Neural progenitor cell (in vitro differentiated cells): Measurements from ENCODE around the gene THBS4. TPM values are rescaled to one million over a fixed set of nuclear protein-coding genes. Genes with fewer than 3 reads are reported as not detected.
"Not testable (repeated sequence)": the region's sequence is repeated elsewhere in the genome, so short reads cannot be mapped to it uniquely, and the experiment has no call there.

Experiments
- DNase-seq: peaks from one replicate; pipeline ENCODE4 v3.0.0-alpha.2; 2016; ENCODE audit warnings: low spot score
- H2AFZ ChIP-seq: fragments of 200-600 bp; sonication (generic); replicated peaks from 2 replicates; pipeline ENCODE4 v1.6.1; 2016; ENCODE audit warnings: antibody characterized with exemption
- H3F3A ChIP-seq: fragments of 200-600 bp; sonication (generic); 2 replicates; pipeline ENCODE4 v1.6.1; 2016; ENCODE audit warnings: antibody characterized with exemption, low read depth
- H3K27ac ChIP-seq: fragments of 200-600 bp; sonication (generic); 2 replicates; pipeline ENCODE4 v1.5.1; 2016; ENCODE audit warnings: mild to moderate bottlenecking
- H3K27me3 ChIP-seq: fragments of 200-600 bp; sonication (generic); 2 replicates; pipeline ENCODE4 v1.6.1; 2016; ENCODE audit warnings: mild to moderate bottlenecking, moderate library complexity
- H3K36me3 ChIP-seq: fragments of 200-600 bp; sonication (generic); 2 replicates; pipeline ENCODE4 v1.5.1; 2016
- H3K4me1 ChIP-seq: fragments of 200-600 bp; sonication (generic); 2 replicates; pipeline ENCODE4 v1.6.1; 2016; ENCODE audit warnings: mixed run types
- H3K4me2 ChIP-seq: fragments of 200-600 bp; sonication (generic); 2 replicates; pipeline ENCODE4 v1.6.1; 2016
- H3K4me3 ChIP-seq: fragments of 200-600 bp; sonication (generic); 2 replicates; pipeline ENCODE4 v1.5.1; 2016
- H3K79me2 ChIP-seq: fragments of 200-600 bp; sonication (generic); 2 replicates; pipeline ENCODE4 v1.6.1; 2016; ENCODE audit warnings: low read depth
- H3K9ac ChIP-seq: fragments of 200-600 bp; sonication (generic); 2 replicates; pipeline ENCODE4 v1.6.1; 2016
- H3K9me3 ChIP-seq: fragments of 200-600 bp; sonication (generic); 2 replicates; pipeline ENCODE4 v1.5.1; 2016; ENCODE audit warnings: low read depth
- H4K20me1 ChIP-seq: fragments of 200-600 bp; sonication (generic); 2 replicates; pipeline ENCODE4 v1.6.1; 2016; ENCODE audit warnings: low read depth
- H3K27ac Mint-ChIP-seq: 3 replicates; pipeline ENCODE4 v1.8.0; 2021; ENCODE audit warnings: mixed read lengths
- H3K27me3 Mint-ChIP-seq: 2 replicates; pipeline ENCODE4 v1.8.0; 2022; ENCODE audit warnings: low read depth, mild to moderate bottlenecking, inconsistent platforms, moderate library complexity, mixed read lengths; ENCODE audit not compliant: insufficient read depth
- H3K36me3 Mint-ChIP-seq: 3 replicates; pipeline ENCODE4 v1.8.0; 2021; ENCODE audit warnings: mixed read lengths
- H3K4me1 Mint-ChIP-seq: 3 replicates; pipeline ENCODE4 v1.8.0; 2021; ENCODE audit warnings: mixed read lengths
- H3K4me3 Mint-ChIP-seq: 3 replicates; pipeline ENCODE4 v1.8.0; 2021; ENCODE audit warnings: mild to moderate bottlenecking, moderate library complexity, mixed read lengths
- H3K9me3 Mint-ChIP-seq: 3 replicates; pipeline ENCODE4 v1.8.0; 2020; ENCODE audit warnings: mixed read lengths
- CTCF ChIP-seq: fragments of 200-600 bp; sonication (generic); IDR thresholded peaks from 2 replicates; pipeline ENCODE4 v1.5.1; 2017; ENCODE audit warnings: antibody characterized with exemption, mild to moderate bottlenecking
- EZH2 ChIP-seq: fragments of 200-600 bp; sonication (generic); IDR thresholded peaks from 2 replicates; pipeline ENCODE4 v1.6.1; 2017; ENCODE audit warnings: antibody characterized with exemption, mild to moderate bottlenecking, moderate library complexity
- EZH2phosphoT487 ChIP-seq: fragments of 200-600 bp; sonication (generic); IDR thresholded peaks from 2 replicates; pipeline ENCODE4 v1.6.1; 2017; ENCODE audit warnings: antibody characterized with exemption
- total RNA-seq: library from RNA; depleted of rRNA; stranded (reverse); fragments of >200 nt; gene quantifications from 2 replicates; pipeline ENCODE4 v1.2.3, GENCODE V29; 2015; ENCODE audit warnings: low replicate concordance

THBS4 gene
- total RNA-seq, 1 donor from 2014 or later = 31.6 TPM

- Histone ChIP-seq H3K36me3 (no peaks in the 10 kb centered on the region), H3K4me3 (no peak overlapping the region), H4K20me1 (no peaks in the 10 kb centered on the region), H3K9me3 (no peaks in the 10 kb centered on the region), H3K27me3 (no peaks in the 10 kb centered on the region), H3K4me2 (no peak overlapping the region), H3F3A (peaks cover 48% of the 10 kb centered on the region), H3K79me2 (no peaks in the 10 kb centered on the region), H3K9ac (no peak overlapping the region), H2AFZ (no peak overlapping the region), H3K4me1 (peaks cover 32% of the 10 kb centered on the region), H3K27ac (no peak overlapping the region)
- no peaks in the 10 kb centered on the region for H3K9me3 Mint-ChIP-seq
- no peak overlapping the region for H3K4me3 Mint-ChIP-seq
- H3K27ac Mint-ChIP-seq = no peak overlapping the region
- H3K4me1 Mint-ChIP-seq = peaks cover 38% of the 10 kb centered on the region
- no peaks in the 10 kb centered on the region for H3K36me3 Mint-ChIP-seq
- TF ChIP-seq EZH2 = no peak
- TF ChIP-seq EZH2phosphoT487 = no peak
- no peak for TF ChIP-seq CTCF
- peaks cover 6% of the 10 kb centered on the region for H3K27me3 Mint-ChIP-seq
- DNase-seq = no peak
These were observed 55.7 kb downstream of the THBS4 start for GRCh38 chr5:80090884-80091166.

- not testable (repeated sequence) for H3K27ac ChIP-seq, H3K9me3 ChIP-seq, H3K36me3 ChIP-seq, H3K4me3 Mint-ChIP-seq, H4K20me1 ChIP-seq, H3K27me3 ChIP-seq, H3K4me2 ChIP-seq, H3K4me3 ChIP-seq, H2AFZ ChIP-seq, H3K79me2 ChIP-seq, H3K9ac ChIP-seq, H3K27ac Mint-ChIP-seq, H3K27me3 Mint-ChIP-seq, H3K9me3 Mint-ChIP-seq, H3K36me3 Mint-ChIP-seq
- Histone ChIP-seq H3F3A (peaks cover 57% of the 10 kb centered on the region), H3K4me1 (peaks cover 41% of the 10 kb centered on the region)
- DNase-seq = peak; percentile 73
- peak; percentile 89 for TF ChIP-seq CTCF
- H3K4me1 Mint-ChIP-seq = peaks cover 38% of the 10 kb centered on the region
These were observed 56.6 kb downstream of the THBS4 start for GRCh38 chr5:80091792-80092192.

GRCh38 chr5:80092486-80093107 lies 57.4 kb downstream of the THBS4 start:
- H3K4me1 Mint-ChIP-seq = peaks cover 45% of the 10 kb centered on the region
- Histone ChIP-seq H3K27me3 (no peaks in the 10 kb centered on the region), H3K79me2 (no peaks in the 10 kb centered on the region), H3K27ac (peak overlapping the region; percentile 97), H3K4me2 (no peak overlapping the region), H3K4me3 (no peak overlapping the region), H3K4me1 (peaks cover 49% of the 10 kb centered on the region), H3K36me3 (no peaks in the 10 kb centered on the region), H4K20me1 (no peaks in the 10 kb centered on the region), H3K9me3 (no peaks in the 10 kb centered on the region), H2AFZ (no peak overlapping the region), H3K9ac (no peak overlapping the region), H3F3A (peaks cover 65% of the 10 kb centered on the region)
- peaks cover 14% of the 10 kb centered on the region for H3K27me3 Mint-ChIP-seq
- no peak for DNase-seq
- no peak overlapping the region for H3K4me3 Mint-ChIP-seq
- H3K9me3 Mint-ChIP-seq = no peaks in the 10 kb centered on the region
- H3K36me3 Mint-ChIP-seq = no peaks in the 10 kb centered on the region
- peak overlapping the region; percentile 83 for H3K27ac Mint-ChIP-seq
- TF ChIP-seq CTCF = no peak
- TF ChIP-seq EZH2 = no peak
- no peak for TF ChIP-seq EZH2phosphoT487
